ENCODE measurements around the gene POLR2B. TPM values are rescaled to one million over a fixed set of nuclear protein-coding genes. Genes with fewer than 3 reads are reported as not detected.

The POLR2B gene
- total RNA-seq, 1 experiment from 2014 or later: 117 TPM

- no peak overlapping the region for H3K4me3 Mint-ChIP-seq
- ChIA-PET CTCF (no interaction called here), POLR2A (no interaction called here)
- H3K27me3 Mint-ChIP-seq (ENCODE audit: low read depth): no peaks in the 10 kb centered on the region; the same call in 1 of the 2 replicates
- no peak for TF ChIP-seq NR3C1 (CRISPR knock-in tag; conservative IDR thresholded peaks at IDR 0.05; ENCODE audit: low read depth)
- TF ChIP-seq ZNF532 (CRISPR knock-in tag; IDR thresholded peaks at IDR 0.05; ENCODE audit: borderline replicate concordance): no peak
- no peak for TF ChIP-seq ZNF219 (CRISPR knock-in tag; IDR thresholded peaks at IDR 0.05; ENCODE audit: borderline replicate concordance)
- no peak for TF ChIP-seq E2F1 (CRISPR knock-in tag; IDR thresholded peaks at IDR 0.05)
- no peak for TF ChIP-seq MXD4 (CRISPR knock-in tag; IDR thresholded peaks at IDR 0.05; ENCODE audit: borderline replicate concordance)
- TF ChIP-seq PRDM15 (CRISPR knock-in tag; IDR thresholded peaks at IDR 0.05): no peak
- no peak for TF ChIP-seq ZNF512 (CRISPR knock-in tag; IDR thresholded peaks at IDR 0.05; ENCODE audit: borderline replicate concordance)
- TF ChIP-seq TCF7 (CRISPR knock-in tag; IDR thresholded peaks at IDR 0.05; ENCODE audit: low read depth): no peak
- no peak for TF ChIP-seq IRF1 (CRISPR knock-in tag; IDR thresholded peaks at IDR 0.05)
- no peak for TF ChIP-seq USF1 (CRISPR knock-in tag; IDR thresholded peaks at IDR 0.05)
- TF ChIP-seq ELF4 (CRISPR knock-in tag; IDR thresholded peaks at IDR 0.05; ENCODE audit: low read depth): no peak
- TF ChIP-seq ATF1 (CRISPR knock-in tag; IDR thresholded peaks at IDR 0.05): no peak
- no peak overlapping the region for H3K27ac Mint-ChIP-seq
- peaks cover 12% of the 10 kb centered on the region for H3K4me1 Mint-ChIP-seq
- no peaks in the 10 kb centered on the region for H3K9me3 Mint-ChIP-seq
- DNase-seq (ENCODE audit: low spot score): no peak
- H3K36me3 Mint-ChIP-seq: peaks cover 62% of the 10 kb centered on the region
- ATAC-seq: no peak
These were observed 6.3 kb upstream of the POLR2B start for GRCh38 chr4:56972389-56972788.

- no peak overlapping the region for H3K4me3 Mint-ChIP-seq
- no peak for DNase-seq (ENCODE audit: low spot score)
- no peak for TF ChIP-seq ZMAT4 (CRISPR knock-in tag; IDR thresholded peaks at IDR 0.05)
- TF ChIP-seq NR3C1 (CRISPR knock-in tag; conservative IDR thresholded peaks at IDR 0.05; ENCODE audit: low read depth): no peak
- no peak for TF ChIP-seq NR2C2 (CRISPR knock-in tag; IDR thresholded peaks at IDR 0.05)
- TF ChIP-seq NR1H2 (CRISPR knock-in tag; IDR thresholded peaks at IDR 0.05): no peak
- no peak for TF ChIP-seq KAT7 (CRISPR knock-in tag; IDR thresholded peaks at IDR 0.05; ENCODE audit: borderline replicate concordance)
- no peak for TF ChIP-seq ZNF423 (CRISPR knock-in tag; IDR thresholded peaks at IDR 0.05)
- no peaks in the 10 kb centered on the region; the same call in 1 of the 2 replicates for H3K27me3 Mint-ChIP-seq (ENCODE audit: low read depth)
- H3K4me1 Mint-ChIP-seq: peaks cover 12% of the 10 kb centered on the region
- peaks cover 59% of the 10 kb centered on the region for H3K36me3 Mint-ChIP-seq
- no peak for ATAC-seq
- no peaks in the 10 kb centered on the region for H3K9me3 Mint-ChIP-seq
- CTCF ChIA-PET: no interaction called here
- H3K27ac Mint-ChIP-seq: no peak overlapping the region
- POLR2A ChIA-PET: no interaction called here
These were observed 5.9 kb upstream of the POLR2B start for GRCh38 chr4:56972809-56973208.
